Measurements from ENCODE around the gene TSEN54.
A peak's percentile ranks its signal among the peaks of the same experiment; 100 is the strongest.

Gene TSEN54

DNA sequence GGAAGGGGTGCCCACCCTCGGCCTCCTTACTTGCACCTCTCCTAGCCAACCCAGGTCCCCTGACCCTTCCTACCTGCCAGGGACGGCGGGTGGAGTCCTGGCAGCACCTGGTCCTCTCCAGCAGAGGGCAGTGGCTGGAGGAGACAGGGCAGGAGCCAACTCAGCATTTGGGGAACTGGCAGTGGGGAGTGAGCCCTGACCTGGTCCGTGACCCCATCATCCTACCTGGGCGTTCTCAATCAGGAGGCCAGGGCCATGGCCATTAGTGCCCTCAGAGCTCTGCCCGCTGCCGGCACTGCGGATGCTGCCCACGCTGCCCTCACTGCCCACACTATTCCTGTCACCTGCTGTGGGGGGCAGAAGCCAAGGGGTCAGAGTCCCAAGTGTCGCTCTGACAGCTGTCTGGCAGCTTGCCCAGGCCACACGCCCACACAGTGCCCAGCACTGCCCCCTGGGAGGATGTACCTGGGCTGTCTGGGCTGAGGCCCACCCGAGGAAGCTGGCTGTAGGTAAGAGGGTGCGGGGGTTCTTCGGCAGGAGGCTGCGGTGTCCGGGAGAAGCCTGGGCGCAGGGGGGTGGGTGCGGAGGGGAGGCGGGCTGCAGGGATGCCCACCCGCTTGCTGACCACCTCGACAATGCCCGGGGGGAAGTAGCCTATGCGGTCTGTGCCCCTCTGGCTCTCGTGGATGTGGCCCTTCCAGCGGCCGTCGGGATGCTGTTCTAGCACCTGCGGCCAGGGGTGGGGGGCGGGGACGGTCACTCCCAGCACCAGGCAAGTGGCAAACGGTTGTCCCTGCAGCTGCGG lies 11.8 kb upstream of the TSEN54 start:
- peak; percentile 94 for DNase-seq (ENCODE audit: low spot score)

DNA sequence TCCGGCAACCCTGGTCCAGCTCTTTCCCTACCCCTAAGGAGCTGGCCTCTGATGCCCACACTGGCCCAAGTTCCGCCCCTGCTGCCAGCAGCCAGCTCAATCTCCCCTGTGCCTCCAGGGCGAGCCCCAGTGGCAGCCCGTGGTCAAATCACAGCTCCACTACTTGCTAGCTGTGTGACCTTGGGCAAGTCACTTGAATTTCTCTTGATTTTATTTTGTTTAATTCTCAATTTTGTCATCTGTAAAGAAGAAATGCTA lies 11.2 kb upstream of the TSEN54 start:
- no peak for DNase-seq (ENCODE audit: low spot score)

GRCh38 chr17:75505640-75506039 lies 10.7 kb upstream of the TSEN54 start:
- no peak for DNase-seq (ENCODE audit: low spot score)

- DNase-seq (ENCODE audit: low spot score) = no peak
Measured at GRCh38 chr17:75506134-75506533, 10.2 kb upstream of the TSEN54 start.

DNA sequence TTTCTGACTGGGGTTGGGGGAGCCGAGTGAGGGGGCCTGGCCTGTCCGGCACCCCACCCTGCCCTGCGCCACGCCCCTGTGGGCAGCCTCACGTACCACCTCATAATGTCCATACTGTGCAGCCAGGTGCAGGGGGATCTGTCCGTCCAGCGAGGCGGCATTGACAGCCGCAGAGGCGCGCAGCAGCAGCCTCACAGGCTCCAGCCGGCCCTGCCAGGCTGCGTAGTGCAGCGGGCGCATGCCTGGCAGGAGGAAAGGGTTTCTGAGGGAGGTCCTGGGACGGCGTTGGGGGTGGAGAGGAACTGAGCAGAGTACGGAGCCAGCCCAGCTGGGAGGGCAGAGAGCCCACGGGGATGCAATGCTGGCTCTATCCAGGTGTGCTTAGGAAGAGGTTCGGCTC lies 9.4 kb upstream of the TSEN54 start:
- no peak for DNase-seq (ENCODE audit: low spot score)

DNA sequence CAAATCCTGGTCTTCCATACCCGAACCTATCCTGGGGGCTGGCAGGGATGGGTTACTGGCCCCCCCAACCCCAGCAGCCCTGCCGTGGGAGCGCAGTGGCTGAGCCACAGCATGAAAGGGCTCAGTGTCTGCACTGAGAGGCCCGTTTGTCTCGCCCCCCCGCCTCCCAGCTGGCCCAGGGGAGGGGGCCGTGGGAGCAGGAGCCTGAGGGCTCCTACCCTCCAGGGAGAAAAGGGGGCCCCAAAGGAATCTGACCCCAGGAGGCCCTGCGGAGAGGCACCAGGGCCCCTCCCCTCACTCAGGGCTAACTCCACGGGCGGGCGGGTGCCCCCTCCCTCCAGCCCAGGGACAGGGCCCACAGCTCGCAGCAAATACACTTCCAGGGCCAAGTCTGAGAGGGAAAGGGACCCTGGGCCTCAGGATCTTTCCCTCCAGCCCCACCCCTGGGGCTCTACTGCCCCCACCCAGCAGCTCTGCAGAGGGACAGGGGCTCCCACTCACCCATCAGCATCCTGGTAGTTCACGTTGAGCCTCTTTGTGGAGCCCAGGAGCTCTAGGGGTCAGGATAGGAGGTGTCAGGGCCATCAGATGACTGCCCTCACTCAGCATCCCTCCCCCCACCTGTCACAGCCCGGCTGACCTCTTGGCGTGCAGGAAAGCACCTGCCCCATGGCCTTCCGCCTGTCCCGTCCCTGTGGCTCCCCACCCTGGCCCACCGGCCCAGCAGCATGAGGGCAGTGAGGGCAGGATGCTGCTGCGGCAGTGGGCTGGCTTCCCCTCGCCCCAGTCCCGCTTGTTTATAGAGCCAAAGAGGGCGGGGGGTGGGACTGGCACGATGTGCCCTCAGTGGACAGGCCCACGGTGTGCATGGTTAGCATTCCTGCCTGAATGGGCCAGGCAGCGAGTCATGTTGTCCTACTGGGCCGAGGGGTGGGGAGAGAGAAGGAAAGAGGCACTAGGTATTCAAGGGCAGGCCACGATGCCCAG lies 8.3 kb upstream of the TSEN54 start:
- DNase-seq (ENCODE audit: low spot score) = no peak

- no peak for DNase-seq (ENCODE audit: low spot score)
Measured at GRCh38 chr17:75508931-75509361, 7.4 kb upstream of the TSEN54 start.

- DNase-seq (ENCODE audit: low spot score) = no peak
Measured at GRCh38 chr17:75509528-75510258, 6.6 kb upstream of the TSEN54 start.

DNA sequence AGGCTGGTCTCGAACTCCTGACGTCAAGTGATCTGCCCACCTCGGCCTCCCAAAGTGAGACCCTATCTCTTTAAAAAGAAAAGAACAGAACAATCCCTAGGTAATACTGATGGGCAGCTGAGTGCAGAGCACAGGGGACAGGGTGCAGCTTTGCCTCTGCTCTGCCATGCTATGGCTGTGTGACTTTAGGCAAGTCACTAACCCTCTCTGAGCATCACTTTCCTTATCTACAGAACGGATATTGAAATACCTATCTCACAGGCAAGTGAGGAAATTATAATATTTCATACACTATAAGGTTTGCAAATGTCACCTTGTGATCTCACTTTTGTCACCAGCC lies 5.1 kb upstream of the TSEN54 start:
- no peak for DNase-seq (ENCODE audit: low spot score)

DNA sequence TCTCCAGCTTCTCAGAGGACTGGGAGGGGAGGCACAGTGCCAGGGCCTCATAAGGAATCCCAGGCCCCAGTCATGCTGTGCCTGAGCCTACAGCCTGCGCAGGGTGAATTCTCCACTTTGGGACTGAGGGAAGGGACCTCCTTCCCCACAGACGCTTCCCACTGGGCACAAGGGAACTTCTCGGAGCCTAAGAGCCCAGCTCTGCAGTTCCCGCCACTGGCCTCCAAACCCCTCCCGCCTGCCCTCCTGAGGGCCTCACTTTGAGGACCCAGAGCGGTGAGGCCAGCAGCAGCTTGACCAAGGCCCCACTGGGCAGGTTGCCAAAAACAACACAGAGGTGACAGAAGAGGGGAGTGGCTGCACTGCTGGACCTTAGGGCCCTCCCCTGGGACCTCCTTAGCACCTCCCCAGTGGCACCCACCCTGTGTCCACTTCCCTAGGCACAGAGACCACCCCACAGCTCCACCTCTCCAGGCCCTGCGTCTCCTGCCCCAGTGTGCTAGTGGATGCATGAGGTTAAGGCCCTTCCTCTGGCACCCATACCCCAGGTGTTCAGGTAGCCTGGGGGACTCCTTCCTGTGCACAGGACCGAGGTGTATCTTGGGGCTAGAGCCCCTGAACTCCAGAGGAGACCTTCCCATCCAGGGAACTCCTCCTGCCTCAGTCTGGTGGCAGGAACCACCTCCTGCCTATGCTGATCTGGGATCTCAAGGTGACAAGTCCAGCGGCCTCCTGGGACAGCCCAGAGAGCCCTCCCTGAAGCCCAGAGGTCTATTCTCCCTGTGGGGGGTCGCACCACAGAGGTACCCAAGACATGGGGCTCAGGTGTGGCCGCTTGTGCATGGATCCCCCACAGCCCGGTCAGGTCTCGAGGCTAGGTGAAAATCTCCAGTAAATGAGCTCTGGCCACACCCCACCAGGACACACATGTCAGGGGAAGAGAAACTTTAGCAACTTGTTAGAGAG lies 4.4 kb upstream of the TSEN54 start:
- DNase-seq (ENCODE audit: low spot score) = no peak

DNA sequence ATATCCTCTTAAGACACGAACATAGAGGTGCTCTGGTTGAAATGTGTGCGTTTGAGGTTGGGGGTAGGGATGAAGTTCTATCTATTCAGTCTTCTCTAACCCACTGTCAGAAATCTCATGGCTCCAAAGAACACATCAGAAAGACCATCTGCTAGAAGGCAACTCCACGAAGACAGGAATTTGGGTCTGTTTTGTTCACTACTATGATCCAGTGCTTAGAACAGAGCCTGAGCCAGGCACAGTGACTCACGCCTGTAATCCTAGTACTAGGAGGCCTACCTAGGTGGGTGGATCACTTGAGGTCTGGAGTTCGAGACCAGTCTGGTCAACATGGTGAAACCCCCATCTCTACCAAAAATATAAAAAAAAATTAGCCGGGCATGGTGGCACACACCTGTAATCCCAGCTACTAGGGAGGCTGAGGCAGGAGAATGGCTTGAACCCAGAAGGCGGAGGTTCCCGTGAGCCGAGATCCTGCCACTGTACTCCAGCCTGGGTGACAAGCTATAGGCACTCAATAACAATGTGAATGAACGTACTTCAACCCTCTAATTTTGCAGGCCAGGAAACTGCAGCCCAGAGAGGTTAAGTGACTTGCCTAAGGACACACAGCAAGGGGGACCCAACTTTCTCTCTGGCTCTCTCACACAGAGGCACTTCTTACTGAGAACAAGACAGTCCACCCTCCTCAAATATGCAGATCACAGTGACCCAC lies 3.2 kb upstream of the TSEN54 start:
- DNase-seq (ENCODE audit: low spot score) = no peak

- DNase-seq (ENCODE audit: low spot score) = no peak
Measured at GRCh38 chr17:75513641-75514000, 2.7 kb upstream of the TSEN54 start.

DNA sequence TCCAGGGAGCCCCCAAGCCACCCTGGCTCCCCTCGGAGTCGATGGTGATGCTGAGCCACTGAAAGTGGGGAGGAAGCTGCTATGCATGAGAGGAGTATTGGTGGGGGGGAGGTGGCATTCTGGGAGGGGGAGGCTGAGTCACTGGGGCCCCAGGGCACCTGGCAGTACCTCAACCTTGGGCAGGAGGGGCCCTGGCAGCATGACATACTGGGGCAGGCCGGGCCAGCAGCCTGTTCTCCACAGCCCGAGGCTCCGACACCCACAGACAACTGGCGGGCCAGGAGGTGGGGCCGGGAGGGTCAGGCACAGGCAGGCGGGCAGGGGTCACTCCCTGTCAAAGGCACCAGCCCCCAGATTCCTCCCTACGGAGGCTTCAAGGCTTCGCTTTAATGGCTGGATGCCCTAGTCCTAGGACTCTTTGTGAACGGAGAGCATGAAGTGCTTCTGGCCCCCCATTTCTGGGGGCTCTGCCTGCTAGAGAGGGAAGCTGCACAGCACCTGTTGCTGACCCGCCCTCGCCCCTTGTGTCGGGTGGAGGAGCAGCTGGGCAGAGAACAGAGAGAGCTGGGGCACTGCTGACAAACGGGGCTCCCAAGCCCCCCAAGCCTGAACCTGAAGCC lies 1.9 kb upstream of the TSEN54 start:
- no peak for DNase-seq (ENCODE audit: low spot score)

DNA sequence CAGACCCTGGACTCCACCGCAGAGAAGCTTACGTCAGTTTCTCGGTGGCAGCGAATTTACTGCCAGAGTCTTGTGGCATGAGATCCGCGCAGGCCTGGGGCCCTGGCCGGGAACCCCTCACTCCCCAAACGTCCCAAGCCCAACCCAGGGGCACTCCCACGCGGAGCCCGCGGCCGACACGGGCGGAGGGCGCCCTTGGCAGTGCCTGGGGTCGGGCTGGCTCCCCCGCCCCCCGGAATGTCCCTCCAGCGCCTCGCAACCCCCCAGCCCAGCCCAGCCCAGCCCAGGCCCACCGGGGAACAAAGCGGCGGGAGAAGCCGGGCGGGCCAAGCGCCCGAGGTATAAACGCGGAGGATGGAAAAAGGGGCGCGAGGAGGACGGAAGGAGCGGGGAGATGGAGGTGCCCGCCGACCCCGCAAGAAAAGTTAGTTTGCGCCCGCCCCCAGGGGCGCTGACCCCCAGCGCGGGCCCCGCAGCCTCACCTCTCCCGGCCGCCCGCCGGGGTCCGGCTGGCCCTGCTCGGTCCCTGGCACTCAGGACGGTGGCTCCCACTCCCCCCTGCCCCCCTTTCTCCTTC lies 1.3 kb upstream of the TSEN54 start:
- DNase-seq (ENCODE audit: low spot score) = peak; percentile 80

- DNase-seq (ENCODE audit: low spot score) = peak; percentile 99
Measured at GRCh38 chr17:75515496-75516254, 653 bp upstream of the TSEN54 start, which contains the start of gene CASKIN2. CASKIN2 (minus strand) TSS chr17:75515537; CDS start chr17:75513804, 1,733 bp downstream.

DNA sequence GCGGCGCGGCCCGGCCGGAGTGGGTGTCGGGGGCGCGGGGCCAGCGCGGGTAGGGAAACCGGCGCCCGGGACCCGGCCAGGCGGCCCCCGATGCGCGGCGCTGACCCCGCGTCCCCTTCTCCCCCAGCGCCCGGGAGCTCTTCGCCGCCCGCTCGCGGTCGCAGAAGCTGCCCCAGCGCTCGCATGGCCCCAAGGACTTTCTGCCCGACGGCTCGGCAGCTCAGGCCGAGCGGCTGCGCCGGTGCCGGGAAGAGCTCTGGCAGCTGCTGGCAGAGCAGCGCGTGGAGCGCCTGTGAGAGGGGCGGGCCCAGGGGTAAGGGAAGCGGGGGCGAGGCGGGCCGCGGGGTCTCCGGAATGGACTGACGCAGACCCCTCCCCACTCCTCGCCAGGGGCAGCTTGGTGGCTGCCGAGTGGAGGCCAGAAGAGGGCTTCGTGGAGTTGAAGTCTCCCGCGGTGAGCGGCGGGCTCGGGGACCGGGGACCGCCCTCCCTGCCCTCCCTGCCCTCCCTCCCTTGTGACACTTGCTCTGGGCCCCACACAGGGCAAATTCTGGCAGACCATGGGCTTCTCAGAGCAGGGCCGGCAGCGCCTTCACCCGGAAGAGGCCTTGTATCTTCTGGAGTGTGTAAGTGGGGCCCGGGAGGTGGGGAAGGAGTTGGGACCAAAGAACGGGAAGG lies 430 bp downstream of the TSEN54 start:
- DNase-seq (ENCODE audit: low spot score) = peak; percentile 71

DNA sequence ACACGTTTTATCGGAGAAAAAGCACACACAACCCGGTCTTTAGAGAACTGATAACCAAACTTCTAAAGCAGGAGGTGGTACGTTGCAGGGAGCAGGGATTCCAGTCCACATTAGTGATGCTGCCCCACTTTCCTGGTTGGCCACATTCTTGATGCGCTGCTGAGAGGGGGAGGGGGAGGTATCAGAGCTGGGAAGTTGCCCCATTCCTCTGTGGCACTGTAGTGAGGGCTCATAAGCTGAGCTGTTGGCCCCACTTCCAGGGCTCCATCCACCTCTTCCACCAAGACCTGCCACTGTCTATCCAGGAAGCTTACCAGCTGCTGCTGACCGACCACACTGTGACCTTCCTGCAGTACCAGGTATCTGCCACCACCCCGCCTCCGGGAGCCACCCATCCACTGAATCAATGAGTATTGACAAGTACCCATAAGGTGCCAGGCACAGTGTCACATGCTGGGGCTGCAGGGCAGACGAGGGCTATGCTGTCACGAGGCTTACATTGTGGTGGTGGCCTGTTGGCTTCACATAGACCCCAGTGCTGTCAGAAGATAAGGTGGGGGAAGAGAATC lies 1.1 kb downstream of the TSEN54 start:
- DNase-seq (ENCODE audit: low spot score) = no peak

GRCh38 chr17:75518201-75518600 lies 1.9 kb downstream of the TSEN54 start:
- DNase-seq (ENCODE audit: low spot score) = no peak

Data from iPS-NIHi11 (cell line).